K562 (cell line): ENCODE measurements around the gene HSPB6. TPM values are rescaled to one million over a fixed set of nuclear protein-coding genes. Genes with fewer than 3 reads are reported as not detected.

Source experiments
- ATAC-seq: fragments of 200-7000 bp; cut with Tn5 transposase; 3 replicates; pipeline ENCODE4 v1.9.1; 2020; ENCODE audit warnings: moderate library complexity
- BruUV-seq: library from RNA; stranded (reverse); fragments of 400-500 nt; replicated peaks from 2 replicates; lab custom pipeline; 2021; lab: Mats Ljungman, UMichigan
- CTCF ChIA-PET: fragments of 300-600 bp; formaldehyde crosslinking; extraction: SDS; loops from one replicate; lab custom pipeline; 2021; ENCODE audit warnings: low intra/inter-chr PET ratio; lab: Yijun Ruan, JAX
- POLR2A ChIA-PET: fragments of 300-600, 350-650 bp; sonication (Branson Sonifier 250); formaldehyde crosslinking; extraction: SDS; loops from one replicate; lab custom pipeline; 2021; ENCODE audit warnings: antibody characterized with exemption, inconsistent platforms; lab: Yijun Ruan, JAX
- DNase-seq, 4 experiments: peaks; one replicate each; pipeline versions ENCODE4 v3.0.0 to v3.0.0-alpha.2; 2011 to 2018; ENCODE audit warnings: low spot score in 3 of 4, mixed read lengths in 3 of 4; ENCODE audit errors: extremely low read depth in 1 of 4
- FAIRE-seq: peaks from 2 replicates; lab custom pipeline; 2011; peaks lifted over from hg19 to GRCh38; lab: Jason Lieb, UNC
- H2AFZ ChIP-seq: 2 replicates; pipeline ENCODE4 v1.6.0; 2011; ENCODE audit warnings: low read depth, low read length, control low read depth, inconsistent platforms
- H3K27ac ChIP-seq: fragments of 200-600 bp; 3 replicates; pipeline ENCODE4 v1.8.0; 2011; ENCODE audit warnings: low read depth, mild to moderate bottlenecking, control low read depth, inconsistent platforms, low read length, moderate library complexity, mixed read lengths; ENCODE audit errors: extremely low read depth
- H3K27me3 ChIP-seq, 2 experiments: fragments of 300-600 bp in 1 of 2; 2 replicates in 1 of 2; 3 replicates in 1 of 2; pipeline versions ENCODE4 v1.6.0 to v1.8.0; 2011; ENCODE audit warnings: inconsistent platforms in 2 of 2, low read length in 2 of 2, mild to moderate bottlenecking in 1 of 2, mixed read lengths in 1 of 2, moderate library complexity in 1 of 2; ENCODE audit not compliant: control insufficient read depth in 2 of 2, insufficient read depth in 2 of 2
- H3K36me3 ChIP-seq: fragments of 300-600 bp; 3 replicates; pipeline ENCODE4 v1.8.0; 2011; ENCODE audit warnings: mild to moderate bottlenecking, low read length, inconsistent platforms; ENCODE audit not compliant: control insufficient read depth, insufficient read depth
- H3K4me1 ChIP-seq, 2 experiments: fragments of 200-600 bp in 1 of 2; replicated peaks in 1 of 2; 2 replicates in 1 of 2; 3 replicates in 1 of 2; pipeline versions ENCODE4 v1.5.1 to v1.8.0; 2011; ENCODE audit warnings: inconsistent platforms in 2 of 2, low read length in 2 of 2, mild to moderate bottlenecking in 1 of 2, mixed read lengths in 1 of 2, moderate library complexity in 1 of 2; ENCODE audit not compliant: control insufficient read depth in 2 of 2, insufficient read depth in 2 of 2
- H3K4me2 ChIP-seq: 2 replicates; pipeline ENCODE4 v1.6.1; 2011; ENCODE audit warnings: low read length, control low read depth, inconsistent platforms, mixed read lengths; ENCODE audit not compliant: insufficient read depth
- H3K4me3 ChIP-seq: fragments of 200-600 bp; sonication (generic), shearing (Covaris generic); 2 replicates; pipeline ENCODE4 v1.5.1; 2016; ENCODE audit warnings: control low read depth, inconsistent platforms
- H3K79me2 ChIP-seq: fragments of 200-600 bp; 3 replicates; pipeline ENCODE4 v1.8.0; 2011; ENCODE audit warnings: low read length, inconsistent platforms; ENCODE audit not compliant: control insufficient read depth, insufficient read depth
- H3K9ac ChIP-seq, 2 experiments: 2 replicates each; pipeline versions ENCODE4 v1.6.0 to v1.6.1; 2011; ENCODE audit warnings: low read depth in 2 of 2, low read length in 2 of 2, control low read depth in 1 of 2, inconsistent platforms in 1 of 2, mild to moderate bottlenecking in 1 of 2, mixed read lengths in 1 of 2; ENCODE audit not compliant: insufficient read depth in 1 of 2
- H3K9me1 ChIP-seq: one replicate; pipeline ENCODE4 v1.6.0; 2011; ENCODE audit warnings: inconsistent platforms, mild to moderate bottlenecking, low read length, moderate library complexity; ENCODE audit not compliant: control insufficient read depth, insufficient read depth
- H3K9me3 ChIP-seq: replicated peaks from 2 replicates; pipeline ENCODE4 v1.5.1; 2011; ENCODE audit warnings: low read depth, low read length, inconsistent platforms; ENCODE audit not compliant: control insufficient read depth, insufficient read depth
- H4K20me1 ChIP-seq: replicated peaks from 2 replicates; pipeline ENCODE4 v1.6.1; 2011; ENCODE audit warnings: low read length, inconsistent platforms, mixed read lengths; ENCODE audit not compliant: control insufficient read depth, insufficient read depth
- TEAD2 ChIP-seq: fragments of 450-650 bp; IDR thresholded peaks from 2 replicates; pipeline ENCODE4 v1.6.1; 2016; ENCODE audit warnings: missing genetic modification characterization, control low read depth, missing compliant biosample characterization
- ZBTB7A ChIP-seq: IDR thresholded peaks from 2 replicates; pipeline ENCODE4 v1.6.1; 2011; ENCODE audit warnings: low read depth, mild to moderate bottlenecking, low read length, moderate library complexity, borderline replicate concordance; ENCODE audit not compliant: control insufficient read depth
- WGBS: fragments of 100-300 bp; shearing (Covaris generic); methylation state at CpG from one replicate; pipeline ENCODE4 v1.1.6; 2016; ENCODE audit warnings: low coverage, mixed read lengths; ENCODE audit not compliant: insufficient coverage; ENCODE audit errors: missing lambda C conversion rate; 5-methylcytosine and 5-hydroxymethylcytosine counted together
- in situ Hi-C: fragments of 300-500 bp; cut with MboI; formaldehyde crosslinking; loops from 4 replicates; pipeline ENCODE4 v1.15.0; 2018; ENCODE audit warnings: inconsistent platforms, mixed read lengths
- intact Hi-C: fragments of 100-400 bp; cut with micrococcal nuclease; formaldehyde crosslinking; loops from 2 replicates; pipeline ENCODE4 v1.14.2; 2022
- polyA plus RNA-seq, 8 experiments: library from polyadenylated mRNA; depleted of rRNA in 4 of 8; stranded (reverse) in 5 of 8; unstranded in 3 of 8; fragments of >200 nt; fragmentation: Nextera tagmentation in 2 of 8; fragmentation: Illumina TruSeq in 1 of 8; extraction: Ambion mirVana in 2 of 8; extraction: Trizol in 1 of 8; gene quantifications; 2 replicates each; pipeline versions ENCODE4 v1.2.1 to v1.2.3, GENCODE V29; 2011 to 2014; ENCODE audit warnings: inconsistent platforms in 1 of 8, missing spikeins in 1 of 8
- total RNA-seq, 7 experiments: library from RNA; depleted of rRNA in 6 of 7; stranded (reverse); fragments of >200 nt in 6 of 7; fragmentation: Illumina TruSeq in 2 of 7; extraction: Trizol in 2 of 7; gene quantifications; 2 replicates each; pipeline versions ENCODE4 v1.2.1 to v1.2.3, GENCODE V29; 2011 to 2021; ENCODE audit warnings: low replicate concordance in 1 of 7
- TF ChIP-seq, protein P1 (sequence below): sonication (generic); formaldehyde crosslinking; IDR thresholded peaks from 2 replicates; pipeline ENCODE4 v1.9.0; 2022; ENCODE audit warnings: mild to moderate bottlenecking, missing genetic modification reagents

Gene HSPB6
- total and polyA plus RNA-seq, 9 of the 15 experiments (the other 6 are each of a cell fraction or from before 2014, with no cell fraction given) = 0.55 TPM; not detected in 8

DNA sequence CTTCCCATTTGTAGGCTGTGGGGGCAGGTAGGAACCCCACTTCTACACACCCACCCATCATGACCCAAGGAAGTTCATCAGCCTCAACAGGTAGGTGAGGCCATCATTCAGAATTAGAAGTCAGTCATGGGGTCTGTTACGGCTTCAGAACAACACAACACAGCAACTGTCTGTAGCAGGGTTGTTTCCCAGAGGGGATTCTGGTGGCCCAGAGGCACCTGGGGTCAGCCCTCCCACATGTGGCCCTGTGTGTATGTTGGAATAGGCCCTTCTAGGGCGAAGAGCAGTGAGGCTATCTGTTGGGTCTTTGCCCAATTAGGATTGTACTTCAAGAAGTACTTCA lies 18.0 kb downstream of the HSPB6 start:
- Histone ChIP-seq H3K9me1 (no peaks in the 10 kb centered on the region), H3K27ac (no peak overlapping the region), H3K4me1 (peaks cover 16 to 44% of the 10 kb centered on the region in 2 experiments; a peak in 4 of 5 replicates), H3K27me3 (no peaks in the 10 kb centered on the region), H3K9ac (no peak overlapping the region), H2AFZ (no peak overlapping the region), H3K36me3 (peaks cover 67% of the 10 kb centered on the region; the same call in 2 of the 3 replicates), H3K4me3 (no peak overlapping the region), H4K20me1 (no peaks in the 10 kb centered on the region), H3K4me2 (no peak overlapping the region), H3K79me2 (no peaks in the 10 kb centered on the region; the same call in 2 of the 3 replicates), H3K9me3 (no peaks in the 10 kb centered on the region)
- intact Hi-C loops (no loop called here), in situ Hi-C loops (no loop called here)
- no TSS peak for BruUV-seq
- FAIRE-seq (no peak), ATAC-seq (no peak), DNase-seq (no peak)
- POLR2A ChIA-PET = interaction anchor here (2.3 to 2.7 kb wide), 2 partner anchors 11 to 14 kb away, joined by 18 to 19 read pairs; no protein-coding TSS in a partner anchor
- 83% methylated on average over 2 of the region's 2 CpGs for WGBS
- no peak for TF ChIP-seq TEAD2 (tag)
- TF ChIP-seq, protein P1, sequence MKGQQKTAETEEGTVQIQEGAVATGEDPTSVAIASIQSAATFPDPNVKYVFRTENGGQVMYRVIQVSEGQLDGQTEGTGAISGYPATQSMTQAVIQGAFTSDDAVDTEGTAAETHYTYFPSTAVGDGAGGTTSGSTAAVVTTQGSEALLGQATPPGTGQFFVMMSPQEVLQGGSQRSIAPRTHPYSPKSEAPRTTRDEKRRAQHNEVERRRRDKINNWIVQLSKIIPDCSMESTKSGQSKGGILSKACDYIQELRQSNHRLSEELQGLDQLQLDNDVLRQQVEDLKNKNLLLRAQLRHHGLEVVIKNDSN (CRISPR knock-in tag) = 0 out of 2 replicates have a peak, but pooled peaks have one; percentile 1
- 0 out of 2 replicates have a peak, but pooled peaks have one; percentile 7 for TF ChIP-seq ZBTB7A
- CTCF ChIA-PET = no interaction called here
